GM12891 (cell line): Measurements from ENCODE around the gene DZIP1L.

Experiments
- PAX5 ChIP-seq: IDR thresholded peaks from 2 replicates; pipeline ENCODE4 v1.6.1; 2011; ENCODE audit warnings: low read length, moderate library complexity, mild to moderate bottlenecking; ENCODE audit not compliant: insufficient read depth, severe bottlenecking
- POLR2A ChIP-seq: IDR thresholded peaks from 2 replicates; pipeline ENCODE4 v1.6.1; 2011; ENCODE audit warnings: low read depth, low read length, control low read depth
- POLR2AphosphoS5 ChIP-seq: IDR thresholded peaks from 2 replicates; pipeline ENCODE4 v1.6.1; 2011; ENCODE audit warnings: low read depth, low read length, control low read depth
- POU2F2 ChIP-seq: IDR thresholded peaks from 2 replicates; pipeline ENCODE4 v1.6.1; 2011; ENCODE audit warnings: low read depth, mild to moderate bottlenecking, control low read depth, low read length, moderate library complexity
- TAF1 ChIP-seq: IDR thresholded peaks from 2 replicates; pipeline ENCODE4 v1.6.1; 2011; ENCODE audit warnings: low read depth, low read length, control low read depth

DNA sequence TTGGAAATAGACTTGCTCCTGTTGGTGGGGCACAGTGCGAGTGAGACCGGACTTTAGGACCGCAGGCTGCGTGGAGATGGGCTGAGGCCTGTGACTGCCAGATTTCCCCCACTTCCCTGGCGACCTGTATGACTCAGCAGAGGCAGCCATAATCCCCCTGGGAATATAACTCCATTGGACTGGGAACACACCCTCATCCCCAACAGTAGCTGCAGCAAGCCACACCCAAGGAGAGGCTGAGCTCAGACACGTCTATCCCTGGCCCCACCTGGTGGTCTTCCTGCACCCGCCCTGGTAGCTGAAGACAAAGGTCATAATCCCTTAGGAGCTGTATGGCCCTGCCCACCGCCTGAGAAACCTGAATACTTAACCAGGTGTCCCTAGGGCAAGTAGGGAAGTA, 42.6 kb downstream of the DZIP1L start:
- TF ChIP-seq POLR2A (no peak), POLR2AphosphoS5 (no peak), POU2F2 (no peak), PAX5 (no peak), TAF1 (no peak)
